ENCODE results near the gene CCDC187. TPM values are rescaled to one million over a fixed set of nuclear protein-coding genes. Genes with fewer than 3 reads are reported as not detected.

The CCDC187 gene
- total and polyA plus RNA-seq, 2 experiments from 2014 or later = 0.13 to 1.3 TPM

- peak; percentile 51 to 69 for DNase-seq (ENCODE audit: low read depth in 1 of 2, low spot score in 1 of 2)
- Histone ChIP-seq H3K4me3 (peak within 1 kb of the TSS; percentile 81), H3K4me1 (ENCODE audit: low read depth) (peaks cover 41% of the 10 kb centered on the region), H3K36me3 (no peaks in the 10 kb centered on the region), H3K27me3 (no peaks in the 10 kb centered on the region), H3K27ac (peak within 1 kb of the TSS; percentile 78), H3K9me3 (ENCODE audit: low read depth) (no peaks in the 10 kb centered on the region)
- no peak for TF ChIP-seq CTCF (IDR thresholded peaks at IDR 0.05; ENCODE audit: low read depth, low read length)
Measured at GRCh38 chr9:136327304-136327974, 23.5 kb upstream of the CCDC187 start, which contains the start of gene GPSM1. GPSM1 (plus strand) TSS chr9:136327539; CDS start chr9:136327696, 157 bp downstream.

GRCh38 chr9:136326761-136327303, 22.9 kb upstream of the CCDC187 start:
- H3K27me3 ChIP-seq = no peaks in the 10 kb centered on the region
- DNase-seq (ENCODE audit: low read depth in 1 of 2, low spot score in 1 of 2) = peak in 1 of 2 donors; percentile 6
- peak overlapping the region; percentile 81 for H3K4me3 ChIP-seq
- H3K4me1 ChIP-seq (ENCODE audit: low read depth) = peaks cover 41% of the 10 kb centered on the region
- no peaks in the 10 kb centered on the region for H3K36me3 ChIP-seq
- H3K9me3 ChIP-seq (ENCODE audit: low read depth) = no peaks in the 10 kb centered on the region
- TF ChIP-seq CTCF (IDR thresholded peaks at IDR 0.05; ENCODE audit: low read depth, low read length) = no peak
- H3K27ac ChIP-seq = peak overlapping the region; percentile 54

GRCh38 chr9:136326061-136326760, 22.3 kb upstream of the CCDC187 start:
- Histone ChIP-seq H3K27me3 (no peaks in the 10 kb centered on the region), H3K36me3 (no peaks in the 10 kb centered on the region), H3K4me1 (ENCODE audit: low read depth) (peaks cover 41% of the 10 kb centered on the region), H3K4me3 (no peak overlapping the region), H3K27ac (peak overlapping the region; percentile 54), H3K9me3 (ENCODE audit: low read depth) (no peaks in the 10 kb centered on the region)
- DNase-seq (ENCODE audit: low read depth in 1 of 2, low spot score in 1 of 2) = peak; percentile 21 to 74
- no peak for TF ChIP-seq CTCF (IDR thresholded peaks at IDR 0.05; ENCODE audit: low read depth, low read length)

- Histone ChIP-seq H3K9me3 (ENCODE audit: low read depth) (no peaks in the 10 kb centered on the region), H3K36me3 (no peaks in the 10 kb centered on the region), H3K27ac (no peak overlapping the region), H3K27me3 (no peaks in the 10 kb centered on the region), H3K4me3 (no peak overlapping the region), H3K4me1 (ENCODE audit: low read depth) (peaks cover 41% of the 10 kb centered on the region)
- DNase-seq (ENCODE audit: low read depth in 1 of 2, low spot score in 1 of 2) = no peak
- TF ChIP-seq CTCF (IDR thresholded peaks at IDR 0.05; ENCODE audit: low read depth, low read length) = no peak
Measured at GRCh38 chr9:136325358-136325757, 21.5 kb upstream of the CCDC187 start.

GRCh38 chr9:136324501-136325300, 20.8 kb upstream of the CCDC187 start:
- Histone ChIP-seq H3K9me3 (ENCODE audit: low read depth) (no peaks in the 10 kb centered on the region), H3K36me3 (no peaks in the 10 kb centered on the region), H3K4me1 (ENCODE audit: low read depth) (peaks cover 40% of the 10 kb centered on the region), H3K27ac (no peak overlapping the region), H3K4me3 (no peak overlapping the region), H3K27me3 (no peaks in the 10 kb centered on the region)
- TF ChIP-seq CTCF (IDR thresholded peaks at IDR 0.05; ENCODE audit: low read depth, low read length) = no peak
- DNase-seq (ENCODE audit: low read depth in 1 of 2, low spot score in 1 of 2) = peak in 1 of 2 donors; percentile 84

Data from cardiac muscle cell (in vitro differentiated cells and primary cell).